ENCODE results near the gene RBL1.

GRCh38 chr20:37131486-37131885 is 35.7 kb upstream of the RBL1 start:
- TF ChIP-seq CTCF (conservative IDR thresholded peaks at IDR 0.05; ENCODE audit: low read length) (no peak), EZH2phosphoT487 (IDR thresholded peaks at IDR 0.05; ENCODE audit: borderline replicate concordance) (no peak)

Measured in Loucy (cell line).